Lung (tissue), 12 donors: Measurements from ENCODE around the gene PTER. TPM values are rescaled to one million over a fixed set of nuclear protein-coding genes. Genes with fewer than 3 reads are reported as not detected.

Experiments used
- ATAC-seq: fragments of 200-7000 bp; cut with Tn5 transposase; one replicate; pipeline ENCODE4 v1.9.1; 2020; ENCODE audit warnings: moderate number of reproducible peaks; ENCODE audit not compliant: insufficient read depth, low FRiP score
- DNase-seq, 3 donors: peaks; one replicate each; pipeline ENCODE4 v3.0.0-alpha.2; 2013 to 2017
- H3K27ac ChIP-seq, 2 donors: one replicate each; pipeline ENCODE4 v1.5.1; 2013; ENCODE audit warnings: mild to moderate bottlenecking in 2 of 2, moderate library complexity in 2 of 2, control low read depth in 1 of 2, inconsistent platforms in 1 of 2, low read depth in 1 of 2, low read length in 1 of 2
- H3K27me3 ChIP-seq, 3 donors: one replicate each; pipeline ENCODE4 v1.5.1; 2013; ENCODE audit warnings: low read length in 2 of 3; ENCODE audit not compliant: control insufficient read depth in 3 of 3, insufficient read depth in 3 of 3
- H3K36me3 ChIP-seq, 4 donors: one replicate each; pipeline ENCODE4 v1.5.1; 2013; ENCODE audit warnings: low read length in 4 of 4, mild to moderate bottlenecking in 1 of 4, moderate library complexity in 1 of 4; ENCODE audit not compliant: control insufficient read depth in 4 of 4, insufficient read depth in 4 of 4
- H3K4me1 ChIP-seq, 5 donors: one replicate each; pipeline ENCODE4 v1.5.1; 2013; ENCODE audit warnings: low read length in 5 of 5, mild to moderate bottlenecking in 2 of 5, moderate library complexity in 1 of 5; ENCODE audit not compliant: control insufficient read depth in 5 of 5, insufficient read depth in 5 of 5
- H3K4me3 ChIP-seq: one replicate; pipeline ENCODE4 v1.5.1; 2013; ENCODE audit warnings: mild to moderate bottlenecking, control low read depth, moderate library complexity
- H3K9ac ChIP-seq, 2 donors: one replicate each; pipeline ENCODE4 v1.5.1; 2013; ENCODE audit warnings: low read length in 2 of 2, control low read depth in 1 of 2; ENCODE audit not compliant: insufficient read depth in 1 of 2
- H3K9me3 ChIP-seq, 4 donors: one replicate each; pipeline ENCODE4 v1.5.1; 2013; ENCODE audit warnings: low read length in 3 of 4, mild to moderate bottlenecking in 1 of 4, moderate library complexity in 1 of 4; ENCODE audit not compliant: control insufficient read depth in 4 of 4, insufficient read depth in 3 of 4
- WGBS, 2 donors: extraction: QIAGEN DNeasy Blood & Tissue Kit; methylation state at CpG; one replicate each; pipeline ENCODE4 v1.1.7; 2013; 5-methylcytosine and 5-hydroxymethylcytosine counted together
- polyA plus RNA-seq, 2 donors: library from polyadenylated mRNA; stranded (reverse); fragments of 200-250 nt; gene quantifications; one replicate each; pipeline ENCODE4 v1.2.1, GENCODE V29; 2013
- total RNA-seq, 2 donors: library from RNA; depleted of rRNA in 1 of 2; stranded (reverse); fragments of >200 nt in 1 of 2; gene quantifications; one replicate each; pipeline ENCODE4 v1.2.1, GENCODE V29; 2014 to 2021
- TF ChIP-seq, protein P1 (sequence below): IDR thresholded peaks from 2 replicates; pipeline ENCODE4 v1.5.1; 2012; ENCODE audit warnings: mild to moderate bottlenecking; ENCODE audit errors: control extremely low read depth, extremely low read depth
- donor health status: control.
- donor health status: control.
- donor health status: Bipolar disorder and iron deficiency.
- donor health status: healthy.
- donor health status: DM: yes; HTN: yes; CAD: no.

Gene PTER
- total and polyA plus RNA-seq, 4 donors = 4.9 to 13.3 (median 10.3) TPM

DNA sequence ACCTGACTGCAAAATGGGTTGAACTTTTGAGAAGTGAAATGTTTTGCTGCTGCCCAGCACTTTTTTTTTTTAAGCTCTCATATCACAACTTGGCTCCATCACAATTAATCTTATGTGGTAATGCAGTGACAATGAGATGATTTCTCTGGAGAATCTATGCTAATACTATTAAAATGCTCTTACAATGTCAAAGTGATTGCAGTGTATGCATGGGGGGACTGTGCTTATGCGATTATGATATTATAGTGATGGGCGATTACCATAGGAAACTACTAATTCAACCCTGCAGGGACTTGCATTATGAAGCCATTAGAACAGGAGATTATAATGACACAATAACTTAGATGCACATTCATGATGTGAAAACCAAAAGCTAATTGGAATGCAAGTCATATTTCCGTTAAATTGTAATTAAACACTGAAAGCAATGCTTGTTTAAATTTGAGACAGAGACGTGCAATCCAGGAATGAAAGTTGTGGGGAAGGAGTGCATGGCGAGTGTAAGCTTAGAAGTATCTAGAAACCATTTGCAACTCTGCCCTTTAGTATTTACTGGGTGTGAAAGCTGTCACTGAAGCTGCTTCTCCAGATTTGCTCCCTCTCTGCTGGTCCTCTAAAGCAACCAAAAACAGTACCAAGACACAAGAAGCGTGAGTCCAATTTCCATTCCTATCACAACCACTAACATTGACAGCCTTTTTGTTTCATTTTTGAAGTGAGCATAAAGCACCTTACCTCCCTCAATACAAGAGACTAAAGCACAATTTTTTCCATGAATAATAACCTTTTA is 21.6 kb downstream of the PTER start:
- TF ChIP-seq, protein P1, sequence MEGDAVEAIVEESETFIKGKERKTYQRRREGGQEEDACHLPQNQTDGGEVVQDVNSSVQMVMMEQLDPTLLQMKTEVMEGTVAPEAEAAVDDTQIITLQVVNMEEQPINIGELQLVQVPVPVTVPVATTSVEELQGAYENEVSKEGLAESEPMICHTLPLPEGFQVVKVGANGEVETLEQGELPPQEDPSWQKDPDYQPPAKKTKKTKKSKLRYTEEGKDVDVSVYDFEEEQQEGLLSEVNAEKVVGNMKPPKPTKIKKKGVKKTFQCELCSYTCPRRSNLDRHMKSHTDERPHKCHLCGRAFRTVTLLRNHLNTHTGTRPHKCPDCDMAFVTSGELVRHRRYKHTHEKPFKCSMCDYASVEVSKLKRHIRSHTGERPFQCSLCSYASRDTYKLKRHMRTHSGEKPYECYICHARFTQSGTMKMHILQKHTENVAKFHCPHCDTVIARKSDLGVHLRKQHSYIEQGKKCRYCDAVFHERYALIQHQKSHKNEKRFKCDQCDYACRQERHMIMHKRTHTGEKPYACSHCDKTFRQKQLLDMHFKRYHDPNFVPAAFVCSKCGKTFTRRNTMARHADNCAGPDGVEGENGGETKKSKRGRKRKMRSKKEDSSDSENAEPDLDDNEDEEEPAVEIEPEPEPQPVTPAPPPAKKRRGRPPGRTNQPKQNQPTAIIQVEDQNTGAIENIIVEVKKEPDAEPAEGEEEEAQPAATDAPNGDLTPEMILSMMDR = no peak
- peak in 2 of 3 donors; percentile 40 to 67 for DNase-seq
- 87 to 90% methylated on average over 6 of the region's 6 CpGs for WGBS, 2 donors

DNA sequence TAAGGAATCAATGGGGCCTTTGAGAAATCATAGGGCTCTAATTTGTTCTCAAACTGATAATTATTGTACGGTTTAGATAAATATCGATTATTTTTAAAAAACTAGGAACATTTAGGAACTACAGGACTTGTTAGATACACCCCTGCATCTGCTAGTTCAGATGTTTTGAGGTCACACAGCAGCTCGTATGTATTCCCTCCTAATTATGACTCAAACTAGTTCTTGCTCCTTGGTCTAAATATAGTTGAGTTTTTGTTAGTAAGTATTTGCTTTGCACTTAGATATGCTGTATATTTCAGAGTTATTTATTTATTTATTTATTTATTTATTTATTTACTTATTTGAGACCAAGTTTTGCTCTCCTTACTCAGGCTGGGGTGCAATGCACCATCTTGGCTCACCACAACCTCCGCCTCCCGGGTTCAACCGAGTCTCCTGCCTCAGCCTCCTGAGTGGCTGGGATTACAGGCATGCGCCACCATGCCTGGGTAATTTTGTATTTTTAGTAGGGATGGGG is 22.7 kb downstream of the PTER start:
- 92 to 94% methylated on average over 7 of the region's 7 CpGs for WGBS, 2 donors
- Histone ChIP-seq H3K27me3 (no peaks in the 10 kb centered on the region), H3K4me1 (peaks cover 0 to 2% (median 0%) of the 10 kb centered on the region in 5 donors), H3K27ac (no peak overlapping the region), H3K4me3 (no peak overlapping the region), H3K9me3 (no peaks in the 10 kb centered on the region), H3K9ac (no peak overlapping the region), H3K36me3 (no peaks in the 10 kb centered on the region)
- TF ChIP-seq, protein P1 = no peak
- ATAC-seq (no peak), DNase-seq (no peak)

More for the DNA sequence above, 21.6 kb downstream of the PTER start:
- H3K27ac ChIP-seq = no peak overlapping the region
- no peak overlapping the region for H3K4me3 ChIP-seq
- H3K9ac ChIP-seq = no peak overlapping the region
- H3K4me1 ChIP-seq = peaks cover 0 to 2% (median 0%) of the 10 kb centered on the region in 5 donors
- no peaks in the 10 kb centered on the region for H3K27me3 ChIP-seq
- no peaks in the 10 kb centered on the region for H3K36me3 ChIP-seq
- ATAC-seq = no peak
- H3K9me3 ChIP-seq = no peaks in the 10 kb centered on the region

DNA sequence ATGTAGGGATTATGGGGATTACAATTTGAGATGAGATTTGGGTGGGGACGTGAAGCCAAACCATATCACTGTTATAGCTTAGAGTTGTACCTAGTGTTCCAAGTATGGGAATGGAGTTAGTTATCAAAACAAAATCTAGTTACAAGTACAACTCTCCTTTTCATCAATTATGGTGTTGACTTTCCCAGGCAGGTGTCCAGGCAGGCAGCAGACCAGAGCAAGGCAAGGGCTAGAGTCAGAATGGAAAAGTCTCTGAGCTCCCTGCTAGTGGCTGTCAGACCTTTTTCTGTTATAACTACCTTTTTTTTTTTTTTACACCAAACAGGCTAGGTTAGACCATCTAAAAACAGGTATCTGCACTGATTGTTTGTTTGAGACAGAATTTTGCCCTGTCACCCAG is 29.2 kb downstream of the PTER start:
- Histone ChIP-seq H3K9ac (no peak overlapping the region), H3K27ac (no peak overlapping the region), H3K4me3 (no peak overlapping the region), H3K9me3 (no peaks in the 10 kb centered on the region), H3K36me3 (peaks cover 0 to 2% (median 0%) of the 10 kb centered on the region in 4 donors), H3K4me1 (no peaks in the 10 kb centered on the region), H3K27me3 (no peaks in the 10 kb centered on the region)
- WGBS, 2 donors = 93 to 100% methylated on average over 1 of the region's 1 CpG
- DNase-seq (no peak), ATAC-seq (no peak)
- TF ChIP-seq, protein P1 = no peak
